Prostate gland (tissue), 2 donors: Measurements from ENCODE around the gene NMNAT2. TPM values are rescaled to one million over a fixed set of nuclear protein-coding genes. Genes with fewer than 3 reads are reported as not detected.
"Not testable (repeated sequence)": the region's sequence is repeated elsewhere in the genome, so short reads cannot be mapped to it uniquely, and the experiment has no call there.

Experiments
- DNase-seq: peaks from one replicate; pipeline ENCODE4 v3.0.0-alpha.2; 2019; ENCODE audit warnings: low spot score
- H3K27ac ChIP-seq, 2 donors: fragments of 200-600 bp; sonication (generic); 2 replicates each; pipeline ENCODE4 v1.5.1; 2017 to 2019
- H3K27me3 ChIP-seq: fragments of 200-600 bp; sonication (generic); replicated peaks from 2 replicates; pipeline ENCODE4 v1.5.1; 2019; ENCODE audit not compliant: insufficient read depth
- H3K36me3 ChIP-seq, 2 donors: fragments of 200-600 bp; sonication (generic); 1 replicate in 1 of 2; 2 replicates in 1 of 2; pipeline versions ENCODE4 v1.5.1 to v1.8.1; 2017 to 2019
- H3K4me1 ChIP-seq: fragments of 200-600 bp; sonication (generic); replicated peaks from 2 replicates; pipeline ENCODE4 v1.5.1; 2019
- H3K4me3 ChIP-seq, 2 donors: fragments of 200-600 bp; sonication (generic); 2 replicates each; pipeline ENCODE4 v1.5.1; 2017 to 2019
- H3K9me3 ChIP-seq: fragments of 200-600 bp; sonication (generic); 2 replicates; pipeline ENCODE4 v1.5.1; 2017
- POLR2A ChIP-seq: fragments of 450-650 bp; IDR thresholded peaks from one replicate; pipeline ENCODE4 v1.6.1; 2016; ENCODE audit warnings: antibody characterized with exemption, mild to moderate bottlenecking
- POLR2AphosphoS5 ChIP-seq: sonication (generic); formaldehyde crosslinking; IDR thresholded peaks from one replicate; pipeline ENCODE4 v1.6.1; 2017; ENCODE audit warnings: antibody characterized with exemption
- WGBS: methylation state at CpG from one replicate; pipeline ENCODE4 v1.1.5; 2018; 5-methylcytosine and 5-hydroxymethylcytosine counted together
- intact Hi-C: fragments of 100-400 bp; cut with DNase I; formaldehyde crosslinking; loops from one replicate; pipeline ENCODE4 v1.14.2; 2022
- total RNA-seq, 2 donors: library from RNA; depleted of rRNA; stranded (reverse); fragments of >200 nt; gene quantifications; one replicate each; pipeline ENCODE4 v1.1.0, GENCODE V29; 2016
- TF ChIP-seq, protein P1 (sequence below), 4 experiments: fragments of 200-600 bp in 2 of 4; fragments of 450-650 bp in 2 of 4; sonication (generic) in 2 of 4; IDR thresholded peaks; 1 replicate in 3 of 4; 2 replicates in 1 of 4; pipeline ENCODE4 v1.5.1; 2016 to 2019; ENCODE audit warnings: antibody characterized with exemption in 4 of 4, mild to moderate bottlenecking in 2 of 4, moderate library complexity in 2 of 4

Gene NMNAT2
- total RNA-seq, 2 donors from 2014 or later, result 0.27 to 41.0 TPM

DNA sequence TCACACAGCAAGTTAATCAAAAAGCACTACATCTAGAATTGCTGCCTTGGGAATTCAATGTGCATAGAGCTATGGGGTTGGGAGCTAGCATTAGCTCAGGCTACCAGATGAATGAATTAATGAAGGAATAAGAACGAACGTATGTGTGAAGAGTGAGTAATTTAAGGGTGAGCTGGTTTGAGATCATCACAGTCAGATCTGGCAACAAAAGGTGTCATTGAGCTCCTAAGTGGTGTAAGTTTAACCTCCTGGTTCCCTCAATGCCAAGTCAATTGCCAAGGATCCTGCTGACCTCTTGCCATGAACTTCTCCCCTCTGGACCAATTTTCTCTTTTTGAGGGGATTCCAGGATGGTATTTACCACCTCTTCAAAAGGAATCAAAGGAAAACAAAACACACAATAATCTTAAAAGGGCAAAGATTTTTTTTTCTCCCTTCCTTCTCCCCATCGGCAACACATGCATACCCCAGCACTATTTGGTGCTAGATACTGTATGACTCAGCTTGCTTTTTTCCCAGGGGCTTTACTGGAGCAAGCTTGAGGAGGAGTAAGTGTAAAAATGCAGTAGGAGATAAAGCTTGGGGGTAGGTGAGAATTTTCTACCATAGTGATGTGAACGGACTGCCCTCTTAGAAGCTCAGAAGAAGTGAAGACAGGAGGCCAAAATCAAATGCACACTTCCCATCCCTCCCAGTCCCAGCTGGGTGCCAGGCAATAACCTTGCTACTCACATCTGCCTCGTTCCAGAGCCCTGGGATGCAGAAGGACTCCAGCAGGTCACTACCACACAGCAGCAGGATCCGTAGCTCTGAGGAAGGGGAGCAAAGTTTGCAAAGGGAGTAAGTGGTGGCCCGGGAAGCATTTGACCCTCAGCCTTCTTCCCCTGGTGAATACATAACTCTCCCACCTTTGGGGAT, 140.1 kb downstream of the NMNAT2 start:
- Histone ChIP-seq H3K4me3 (no peak overlapping the region), H3K4me1 (no peaks in the 10 kb centered on the region), H3K9me3 (no peaks in the 10 kb centered on the region), H3K27me3 (no peaks in the 10 kb centered on the region), H3K36me3 (no peaks in the 10 kb centered on the region), H3K27ac (no peak overlapping the region)
- intact Hi-C loops, result no loop called here
- TF ChIP-seq POLR2A (no peak), POLR2AphosphoS5 (no peak)
- TF ChIP-seq, protein P1, sequence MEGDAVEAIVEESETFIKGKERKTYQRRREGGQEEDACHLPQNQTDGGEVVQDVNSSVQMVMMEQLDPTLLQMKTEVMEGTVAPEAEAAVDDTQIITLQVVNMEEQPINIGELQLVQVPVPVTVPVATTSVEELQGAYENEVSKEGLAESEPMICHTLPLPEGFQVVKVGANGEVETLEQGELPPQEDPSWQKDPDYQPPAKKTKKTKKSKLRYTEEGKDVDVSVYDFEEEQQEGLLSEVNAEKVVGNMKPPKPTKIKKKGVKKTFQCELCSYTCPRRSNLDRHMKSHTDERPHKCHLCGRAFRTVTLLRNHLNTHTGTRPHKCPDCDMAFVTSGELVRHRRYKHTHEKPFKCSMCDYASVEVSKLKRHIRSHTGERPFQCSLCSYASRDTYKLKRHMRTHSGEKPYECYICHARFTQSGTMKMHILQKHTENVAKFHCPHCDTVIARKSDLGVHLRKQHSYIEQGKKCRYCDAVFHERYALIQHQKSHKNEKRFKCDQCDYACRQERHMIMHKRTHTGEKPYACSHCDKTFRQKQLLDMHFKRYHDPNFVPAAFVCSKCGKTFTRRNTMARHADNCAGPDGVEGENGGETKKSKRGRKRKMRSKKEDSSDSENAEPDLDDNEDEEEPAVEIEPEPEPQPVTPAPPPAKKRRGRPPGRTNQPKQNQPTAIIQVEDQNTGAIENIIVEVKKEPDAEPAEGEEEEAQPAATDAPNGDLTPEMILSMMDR (IDR thresholded peaks at IDR 0.05), result no peak
- 82% methylated on average over 7 of the region's 7 CpGs for WGBS
- DNase-seq, result no peak

DNA sequence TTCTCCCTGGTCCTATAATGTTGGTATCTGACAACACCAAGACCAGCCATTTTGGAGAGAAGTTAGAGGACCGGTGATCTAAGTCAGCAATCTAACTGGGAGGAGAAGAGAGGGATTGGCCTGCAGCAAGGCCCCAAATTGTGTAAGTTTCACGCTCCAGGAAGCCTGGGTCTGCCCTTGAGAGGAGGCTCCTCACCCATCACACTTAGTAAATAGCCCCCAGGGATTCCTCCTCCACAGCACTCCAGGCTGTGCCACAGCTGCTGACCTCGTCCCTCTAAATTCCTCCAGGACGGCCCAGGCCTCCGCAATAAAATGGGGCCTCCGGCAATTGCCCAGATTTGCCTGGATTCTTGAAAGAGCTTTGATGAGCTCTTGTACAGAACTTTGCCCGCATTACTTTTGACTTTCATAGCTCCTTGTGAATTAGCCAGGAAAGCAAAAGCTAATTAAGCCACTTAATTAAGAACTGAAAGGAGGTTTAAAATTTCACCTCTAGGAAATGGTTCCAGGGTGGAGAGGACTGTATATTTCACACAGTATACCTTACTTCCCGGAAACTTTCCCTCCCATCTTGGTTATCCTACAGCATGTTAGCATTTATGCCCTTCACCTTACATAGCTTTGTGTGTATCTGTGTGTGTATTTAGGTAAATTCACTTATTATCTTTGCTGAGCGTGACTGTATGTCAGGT, 141.6 kb downstream of the NMNAT2 start:
- no peaks in the 10 kb centered on the region for H3K9me3 ChIP-seq
- DNase-seq, result no peak
- WGBS, result 88% methylated on average over 9 of the region's 9 CpGs
- H3K4me1 ChIP-seq, result no peaks in the 10 kb centered on the region
- intact Hi-C loops, result no loop called here
- no peaks in the 10 kb centered on the region for H3K27me3 ChIP-seq
- H3K4me3 ChIP-seq, result no peak overlapping the region
- H3K27ac ChIP-seq, result no peak overlapping the region
- TF ChIP-seq POLR2A (no peak), POLR2AphosphoS5 (no peak)
- TF ChIP-seq, protein P1 (IDR thresholded peaks at IDR 0.05), result no peak
- H3K36me3 ChIP-seq, result no peaks in the 10 kb centered on the region

DNA sequence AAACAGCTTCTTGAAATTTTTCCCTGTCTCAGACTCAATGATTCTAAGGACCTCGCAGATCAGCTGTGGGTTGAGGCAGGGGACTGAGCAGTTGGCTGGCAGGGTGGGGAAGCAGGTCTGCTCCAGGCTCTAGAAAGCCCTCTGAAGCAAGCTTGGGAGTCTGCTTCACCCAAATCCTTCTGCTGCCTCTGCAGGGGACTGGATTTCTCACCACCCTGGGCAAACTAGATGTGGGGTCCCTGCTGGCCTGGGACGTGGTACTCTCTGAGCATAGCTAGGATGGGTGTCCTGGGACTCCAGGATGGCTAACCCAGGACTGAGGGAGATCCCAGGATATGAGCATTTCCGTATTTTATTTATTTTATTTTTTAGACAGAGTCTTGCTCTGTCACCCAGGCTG, 142.9 kb downstream of the NMNAT2 start:
- TF ChIP-seq POLR2A, result no peak
- TF ChIP-seq, protein P1 (IDR thresholded peaks at IDR 0.05), result no peak
- no peak for TF ChIP-seq POLR2AphosphoS5
- H3K4me1 ChIP-seq, result no peaks in the 10 kb centered on the region
- DNase-seq, result no peak
- 94% methylated on average over 3 of the region's 3 CpGs for WGBS
- intact Hi-C loops, result no loop called here
- no peaks in the 10 kb centered on the region for H3K36me3 ChIP-seq
- no peaks in the 10 kb centered on the region for H3K9me3 ChIP-seq
- H3K27ac ChIP-seq, result no peak overlapping the region
- no peak overlapping the region for H3K4me3 ChIP-seq
- H3K27me3 ChIP-seq, result no peaks in the 10 kb centered on the region

DNA sequence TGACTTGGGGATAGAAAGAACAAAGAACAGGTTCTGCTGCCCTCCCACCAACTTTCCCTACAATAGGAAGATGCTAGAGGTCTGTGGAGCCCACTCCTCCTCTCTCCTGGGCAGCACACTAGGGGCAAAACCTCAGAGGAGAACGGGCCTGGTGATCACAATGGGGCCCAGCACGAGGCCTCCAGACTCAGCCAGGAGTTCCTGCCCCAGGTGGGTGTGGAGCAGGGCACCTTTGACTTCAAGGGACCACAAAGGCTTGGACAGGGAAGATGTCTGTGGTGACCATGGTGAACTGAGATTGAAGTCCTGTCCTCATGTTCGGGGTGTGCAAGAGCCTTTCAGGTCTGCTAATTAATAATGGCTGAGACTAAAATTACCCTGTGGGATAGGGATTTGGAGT, 143.3 kb downstream of the NMNAT2 start:
- no peaks in the 10 kb centered on the region for H3K9me3 ChIP-seq
- H3K36me3 ChIP-seq, result no peaks in the 10 kb centered on the region
- TF ChIP-seq POLR2AphosphoS5, result no peak
- TF ChIP-seq, protein P1 (IDR thresholded peaks at IDR 0.05), result no peak
- intact Hi-C loops, result no loop called here
- no peak for DNase-seq
- no peak overlapping the region for H3K4me3 ChIP-seq
- no peaks in the 10 kb centered on the region for H3K4me1 ChIP-seq
- WGBS, result 85% methylated on average over 3 of the region's 3 CpGs
- H3K27ac ChIP-seq, result no peak overlapping the region
- H3K27me3 ChIP-seq, result no peaks in the 10 kb centered on the region

DNA sequence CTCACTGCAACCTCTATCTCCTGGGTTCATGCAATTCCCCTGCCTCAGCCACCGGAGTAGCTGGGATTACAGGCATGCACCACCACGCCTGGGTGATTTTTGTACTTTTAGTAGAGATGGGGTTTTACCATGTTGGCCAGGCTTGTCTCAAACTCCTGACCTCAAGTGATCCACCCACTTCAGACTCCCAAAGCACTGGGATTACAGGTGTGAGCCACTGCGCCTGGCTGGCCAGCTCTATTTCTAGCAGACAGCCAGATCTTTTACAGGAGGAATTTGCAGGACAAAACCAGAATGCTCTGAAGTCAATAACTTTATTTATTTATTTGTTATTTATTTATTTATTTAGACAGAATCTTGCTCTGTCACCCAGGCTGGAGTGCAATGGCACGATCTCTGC, 144.2 kb downstream of the NMNAT2 start:
- WGBS, result 95% methylated on average over 4 of the region's 4 CpGs
- H3K36me3 ChIP-seq, H3K27me3 ChIP-seq, H3K4me1 ChIP-seq, H3K4me3 ChIP-seq, H3K27ac ChIP-seq, intact Hi-C loops, DNase-seq, H3K9me3 ChIP-seq: not testable (repeated sequence)
